SKM-1 treated with dmso at 0.1 percent for 144 hours (cell line): ENCODE results near the gene GJB2.
"Not testable (repeated sequence)": the region's sequence is repeated elsewhere in the genome, so short reads cannot be mapped to it uniquely, and the experiment has no call there.

Experiments
- DNase-seq: peaks from one replicate; lab custom pipeline; 2025; ENCODE audit not compliant: unreplicated experiment; lab: John Stamatoyannopoulos, UW

Gene GJB2

DNA sequence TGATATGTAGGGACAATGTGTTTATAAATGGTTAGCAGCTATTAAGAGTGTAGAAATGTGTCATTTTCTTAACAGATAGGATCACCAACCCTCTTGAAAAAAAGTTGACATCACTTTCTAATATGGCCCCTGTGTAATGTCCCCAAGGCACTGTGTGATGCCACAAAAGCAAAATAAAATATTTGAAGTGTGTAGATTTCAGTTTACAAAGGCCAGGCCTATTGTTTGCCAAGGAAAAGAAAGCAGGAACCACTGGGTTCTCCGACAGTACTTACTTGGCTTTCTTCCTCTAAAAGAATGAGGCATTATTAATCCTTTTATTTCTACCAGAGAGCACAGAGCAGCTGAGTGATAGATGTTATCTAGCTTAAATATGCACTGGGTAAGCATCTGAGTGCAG is 21.4 kb downstream of the GJB2 start:
- DNase-seq = no peak

DNA sequence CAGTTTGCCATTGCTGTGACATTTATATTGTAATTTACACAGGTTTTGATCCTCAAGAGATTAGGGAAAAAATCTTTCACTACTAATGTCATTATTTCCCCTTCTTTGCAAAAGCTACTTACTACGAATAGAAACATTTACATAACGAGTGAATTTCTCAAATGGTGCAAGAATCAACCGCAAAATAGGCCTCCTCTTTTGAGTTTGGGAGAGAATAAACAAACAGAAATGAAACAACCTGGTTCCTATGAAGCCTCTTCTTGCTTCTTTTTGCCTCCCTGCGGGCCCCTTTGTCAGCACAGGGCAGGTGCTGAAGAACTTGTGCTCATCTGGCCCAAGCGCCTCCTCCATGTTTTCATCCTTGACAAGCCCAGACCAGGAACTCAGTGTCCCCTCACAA is 21.8 kb downstream of the GJB2 start:
- no peak for DNase-seq

GRCh38 chr13:20168396-20168795 is 24.3 kb downstream of the GJB2 start:
- no peak for DNase-seq

DNA sequence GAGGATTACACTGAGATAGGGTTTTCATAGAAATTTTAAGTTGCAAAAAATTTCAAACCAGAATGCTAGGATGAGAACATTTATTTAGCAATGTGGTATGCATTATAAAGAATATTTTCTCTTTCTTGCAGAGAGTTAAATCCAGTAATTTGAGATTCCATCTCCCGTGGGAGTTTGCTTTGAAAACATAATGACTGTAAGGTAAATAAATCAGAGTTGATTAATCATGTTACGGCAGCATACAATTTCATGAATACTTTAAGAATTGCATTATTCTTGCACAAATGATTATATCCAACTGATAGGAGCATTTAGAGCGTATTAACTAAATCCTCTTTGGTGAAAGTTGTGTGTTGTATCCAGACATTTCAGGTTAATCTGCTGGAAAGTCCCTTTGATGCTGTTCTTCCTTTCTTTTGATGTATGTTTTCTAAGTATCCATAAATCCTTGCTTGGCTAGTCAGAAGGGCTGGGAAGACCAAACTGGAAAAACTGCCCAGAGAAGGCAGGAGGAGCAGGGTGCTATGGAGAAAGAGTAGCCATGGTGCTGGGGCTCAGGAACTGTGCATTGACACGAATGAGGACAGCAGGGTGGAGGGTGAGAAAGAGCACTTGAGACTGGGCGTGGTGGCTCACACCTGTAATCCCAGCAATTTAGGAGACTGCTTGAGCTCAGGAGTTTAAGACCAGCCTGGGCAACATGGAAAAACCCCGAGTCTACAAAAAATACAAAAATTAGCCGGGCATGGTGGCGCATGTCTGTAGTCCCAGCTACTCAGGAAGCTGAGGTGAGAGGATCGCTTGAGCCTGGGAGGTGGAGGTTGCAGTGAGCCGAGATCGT is 27.1 kb downstream of the GJB2 start:
- no peak for DNase-seq

GRCh38 chr13:20161951-20162300 is 30.8 kb downstream of the GJB2 start:
- DNase-seq = no peak

DNA sequence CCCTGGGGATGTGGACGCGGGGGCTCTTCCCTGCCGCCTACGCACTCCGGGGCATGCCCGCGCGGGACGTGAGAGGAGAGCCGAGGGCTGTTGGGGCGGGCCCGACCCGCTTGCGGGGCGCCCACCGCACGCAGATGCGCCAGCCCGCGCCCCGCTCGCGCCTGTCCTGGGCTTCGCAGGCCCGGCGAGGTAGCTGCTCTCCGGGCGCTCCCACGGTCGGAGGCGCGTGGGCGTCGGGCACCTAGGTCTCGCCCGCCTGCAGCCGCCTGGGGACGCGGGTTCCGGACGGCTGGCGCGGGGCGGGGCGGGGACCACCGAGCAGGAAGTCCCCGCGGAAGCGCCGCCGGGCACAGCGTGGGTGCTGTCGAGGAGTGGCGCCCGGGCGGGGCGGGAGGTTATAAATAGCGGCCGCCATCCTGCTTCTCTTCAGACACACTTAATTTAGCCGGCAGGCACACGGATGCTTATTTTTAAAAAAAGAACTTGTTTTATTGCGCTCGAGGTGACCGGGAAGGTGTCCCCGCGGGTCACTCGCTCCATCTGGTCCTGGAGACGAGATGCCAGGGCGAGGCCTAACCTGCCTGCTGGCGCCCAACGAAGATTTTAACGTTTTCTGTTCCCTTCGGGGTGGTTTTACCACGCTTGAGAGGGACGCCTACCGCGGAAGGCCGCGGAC is 31.3 kb downstream of the GJB2 start:
- DNase-seq = no peak

DNA sequence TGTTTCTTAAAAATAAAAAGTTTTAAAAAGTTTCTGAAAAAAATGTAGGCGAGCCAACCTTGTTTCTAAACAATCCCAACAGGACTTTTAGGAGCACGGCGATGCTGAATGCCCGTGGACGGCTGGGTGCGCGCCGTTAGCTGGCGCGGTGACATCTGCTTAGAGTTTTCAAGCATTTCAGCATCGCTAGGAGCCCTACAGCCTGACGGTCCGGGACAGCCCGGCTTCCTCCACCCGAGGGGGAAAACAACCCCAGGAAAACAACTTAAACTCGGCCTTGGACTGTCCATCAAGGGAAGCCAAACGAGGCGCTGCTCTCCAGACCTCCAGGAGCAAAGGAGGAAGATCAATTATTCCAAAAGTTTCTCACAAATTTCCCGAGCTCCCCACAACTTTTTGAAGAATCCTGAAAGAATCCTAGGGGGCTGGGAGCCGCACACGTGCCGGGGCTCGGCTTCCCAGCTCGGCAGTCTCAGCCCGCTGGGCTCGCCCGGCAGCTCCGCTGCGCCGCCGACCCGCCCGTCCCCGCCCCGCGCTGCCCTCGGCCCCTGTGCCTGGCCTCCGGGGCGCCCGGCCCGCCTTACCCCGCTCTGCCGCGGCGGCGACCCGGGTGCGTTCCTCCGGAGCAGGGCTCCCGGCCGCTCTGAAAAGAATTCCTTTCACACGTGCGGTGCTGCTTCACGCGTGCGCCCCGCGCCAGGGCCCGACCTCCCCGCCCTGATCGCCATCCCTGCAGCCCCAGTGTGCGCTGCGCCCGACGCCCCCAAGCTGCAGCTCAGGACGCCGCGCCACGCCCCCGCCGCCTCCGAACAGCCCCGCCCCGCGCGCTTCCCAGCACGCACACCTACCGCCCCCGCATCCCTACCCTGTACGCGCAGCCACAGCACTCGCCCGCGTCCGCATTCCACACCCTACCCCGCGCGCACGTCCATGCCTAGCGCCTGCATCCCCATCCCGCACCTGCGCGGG is 32.1 kb downstream of the GJB2 start, which contains the start of gene GJA3:
TSS of gene GJA3 (minus strand) at position 747 of the 969 bp plus-strand sequence. CDS start 17,764 bp downstream, outside the sequence.
- DNase-seq = no peak

DNA sequence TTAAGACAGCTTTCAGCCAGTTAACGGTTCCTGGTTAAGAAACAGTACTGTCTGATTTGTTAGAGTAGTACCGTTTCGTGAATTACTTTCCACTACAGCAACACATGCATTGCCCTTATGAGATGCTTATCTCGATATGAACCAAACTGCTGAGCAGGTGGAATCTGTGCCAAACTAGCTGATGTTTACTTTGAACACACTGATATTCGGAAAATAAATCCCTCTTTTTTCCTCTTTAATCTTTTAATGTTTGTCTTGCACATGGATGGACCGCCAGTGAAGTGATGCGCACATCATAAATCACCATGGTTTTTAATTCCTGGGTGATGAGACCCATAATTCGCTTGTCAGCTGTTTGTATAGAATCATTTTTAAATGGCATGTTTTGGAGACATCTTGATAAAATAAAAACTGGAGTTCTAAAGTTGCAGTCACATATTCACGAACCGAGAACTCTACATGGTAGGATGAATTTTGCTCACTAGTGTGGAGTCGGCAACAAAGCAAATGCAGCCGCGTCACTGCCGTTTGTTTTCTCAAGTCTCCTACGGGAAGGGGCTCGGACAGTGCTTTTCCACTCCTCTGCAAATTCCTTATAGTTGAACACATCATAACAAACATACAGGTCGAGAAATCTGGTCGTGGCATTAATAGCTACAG is 33.0 kb downstream of the GJB2 start:
- DNase-seq = no peak

DNA sequence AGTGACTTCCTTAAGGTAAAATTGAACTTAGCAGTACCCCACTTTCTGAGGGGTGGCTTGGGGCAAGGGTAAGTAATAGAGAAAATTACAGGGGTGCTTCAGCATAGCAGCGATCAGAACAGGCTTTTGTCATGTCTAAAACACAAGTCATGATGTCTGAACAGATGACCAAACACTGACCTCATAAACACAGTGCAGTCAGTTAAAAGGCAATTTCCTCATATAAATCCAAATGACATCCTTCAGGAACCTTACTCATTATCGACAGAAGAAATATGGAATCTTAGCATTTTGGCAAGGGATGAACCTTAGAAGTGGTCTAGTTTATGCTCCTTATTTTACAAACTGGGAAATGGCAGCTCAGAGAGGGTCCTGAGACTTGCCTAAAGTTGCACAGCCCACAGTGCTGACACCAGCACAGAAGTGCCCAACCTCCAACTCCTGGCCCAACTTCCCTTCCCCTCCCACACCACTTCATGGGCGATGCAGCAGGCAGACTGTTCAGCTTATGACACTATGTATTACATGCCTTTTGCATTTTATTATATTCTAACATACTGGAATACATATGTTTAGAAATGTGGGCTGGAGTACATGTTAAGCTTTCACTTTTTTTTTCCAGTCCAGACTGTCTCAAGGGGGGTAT is 35.5 kb downstream of the GJB2 start:
- no peak for DNase-seq

GRCh38 chr13:20156702-20157101 is 36.0 kb downstream of the GJB2 start:
- no peak for DNase-seq

DNA sequence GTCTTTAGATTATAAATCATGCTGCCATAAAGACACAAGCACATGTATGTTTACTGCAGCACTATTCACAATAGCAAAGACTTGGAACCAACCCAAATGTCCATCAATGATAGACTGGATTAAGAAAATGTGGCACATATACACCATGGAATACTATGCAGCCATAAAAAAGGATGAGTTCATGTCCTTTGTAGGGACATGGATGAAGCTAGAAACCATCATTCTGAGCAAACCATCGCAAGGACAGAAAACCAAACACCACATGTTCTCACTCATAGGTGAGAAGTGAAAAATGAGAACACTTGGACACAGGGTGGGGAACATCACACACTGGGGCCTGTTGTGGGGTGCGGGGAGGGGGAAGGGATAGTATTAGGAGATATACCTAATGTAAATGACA is 39.4 kb downstream of the GJB2 start:
- not testable (repeated sequence) for DNase-seq

DNA sequence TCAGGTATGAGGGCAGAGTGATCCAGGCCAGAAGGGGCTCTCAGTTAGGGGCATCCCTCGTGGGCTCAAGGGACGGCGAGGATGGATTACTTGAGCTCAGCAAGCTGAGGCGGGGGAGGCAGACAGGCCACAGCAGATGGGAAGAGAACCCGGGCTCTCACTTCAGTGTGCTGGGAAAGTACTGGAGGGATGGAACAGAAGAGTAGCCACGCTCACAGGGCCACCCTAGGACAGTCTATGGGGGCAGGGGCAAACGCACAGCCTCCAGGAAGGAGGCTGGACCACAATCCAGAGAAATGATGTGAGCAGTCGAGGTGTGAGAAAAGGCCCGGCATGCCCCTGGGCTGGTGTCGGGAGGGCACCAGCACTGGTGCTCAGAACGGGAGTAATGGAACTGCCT is 41.1 kb downstream of the GJB2 start:
- DNase-seq = no peak

GRCh38 chr13:20151016-20151415 is 41.7 kb downstream of the GJB2 start:
- DNase-seq = no peak

GRCh38 chr13:20150561-20150960 is 42.2 kb downstream of the GJB2 start:
- DNase-seq = no peak

DNA sequence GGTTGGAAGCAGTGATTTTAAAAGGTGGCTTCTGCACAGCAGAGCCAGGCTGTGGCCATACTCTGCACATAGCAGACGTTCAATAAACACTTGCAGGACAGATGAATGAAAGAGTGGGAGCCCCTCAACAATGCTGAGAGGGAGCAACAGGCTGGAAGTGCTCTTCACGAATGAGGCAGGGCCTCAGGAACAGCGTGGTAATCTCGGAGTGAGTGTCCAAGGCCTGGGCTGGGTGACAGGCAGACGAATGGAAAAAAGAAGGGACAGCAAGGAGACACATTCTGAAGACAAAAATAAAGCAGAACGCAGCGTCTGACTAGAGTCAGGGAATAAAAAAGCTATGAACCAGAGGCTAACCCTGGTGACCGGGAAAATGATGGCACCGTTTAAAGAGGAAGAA is 43.0 kb downstream of the GJB2 start:
- DNase-seq = no peak

DNA sequence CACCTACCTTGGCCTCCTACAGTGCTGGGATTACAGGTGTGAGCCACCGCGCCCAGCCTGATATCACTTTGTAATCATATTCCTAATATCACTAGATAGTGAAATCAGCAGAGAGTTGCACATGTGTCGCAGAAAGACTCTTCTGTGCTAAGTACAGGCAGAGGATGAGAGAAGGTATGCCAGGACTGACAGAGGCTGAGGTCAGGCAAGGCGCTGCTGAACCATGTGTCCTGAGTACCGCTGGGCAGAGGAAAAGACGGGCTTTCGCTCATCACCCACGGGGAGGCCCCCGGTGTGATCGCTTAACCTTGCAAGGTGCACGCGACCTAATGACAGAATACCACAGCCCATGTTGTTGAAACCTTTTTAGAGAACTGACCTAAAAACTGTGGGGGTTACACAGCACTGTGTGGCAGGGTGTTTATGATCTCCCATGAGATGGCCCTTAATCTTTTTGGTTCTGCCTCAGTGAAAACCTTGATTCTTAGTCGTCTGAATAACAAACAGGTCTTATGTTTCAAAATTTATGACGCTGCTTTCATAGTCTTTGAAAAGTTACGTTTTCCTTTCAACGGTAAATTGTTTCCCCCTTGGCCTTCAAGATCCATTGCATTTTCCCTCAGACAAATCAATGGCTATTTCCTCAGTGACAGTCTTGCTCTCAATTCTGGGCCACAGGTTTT is 44.1 kb downstream of the GJB2 start:
- DNase-seq = no peak

DNA sequence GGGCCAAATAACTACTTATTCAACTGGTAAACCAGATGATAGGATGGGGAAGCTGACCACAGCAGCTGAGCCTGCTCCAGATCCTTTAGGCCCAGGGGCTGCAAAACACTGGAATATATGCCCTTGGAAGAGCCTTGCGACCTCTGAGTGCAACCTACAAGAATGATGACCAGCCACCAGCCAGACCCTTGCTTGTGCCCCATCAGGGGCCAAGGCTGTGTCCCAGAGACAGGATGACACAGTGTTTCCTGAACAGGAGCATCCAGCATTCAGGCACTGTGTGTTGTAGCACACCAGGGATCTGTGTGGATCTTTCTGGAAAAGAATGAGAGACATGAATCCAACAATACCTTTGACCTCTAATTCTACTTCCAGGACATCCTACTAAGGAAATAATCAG is 46.4 kb downstream of the GJB2 start:
- DNase-seq = no peak

- DNase-seq = no peak
Measured at GRCh38 chr13:20145521-20145920, 47.2 kb downstream of the GJB2 start.

GRCh38 chr13:20144141-20144850 is 48.4 kb downstream of the GJB2 start:
- DNase-seq = no peak
